ENCODE data around the gene SDK1.
"Not testable (repeated sequence)": the region's sequence is repeated elsewhere in the genome, so short reads cannot be mapped to it uniquely, and the experiment has no call there.

GRCh38 chr7:4217126-4217660 lies 916.1 kb downstream of the SDK1 start:
- TF ChIP-seq, protein P1, sequence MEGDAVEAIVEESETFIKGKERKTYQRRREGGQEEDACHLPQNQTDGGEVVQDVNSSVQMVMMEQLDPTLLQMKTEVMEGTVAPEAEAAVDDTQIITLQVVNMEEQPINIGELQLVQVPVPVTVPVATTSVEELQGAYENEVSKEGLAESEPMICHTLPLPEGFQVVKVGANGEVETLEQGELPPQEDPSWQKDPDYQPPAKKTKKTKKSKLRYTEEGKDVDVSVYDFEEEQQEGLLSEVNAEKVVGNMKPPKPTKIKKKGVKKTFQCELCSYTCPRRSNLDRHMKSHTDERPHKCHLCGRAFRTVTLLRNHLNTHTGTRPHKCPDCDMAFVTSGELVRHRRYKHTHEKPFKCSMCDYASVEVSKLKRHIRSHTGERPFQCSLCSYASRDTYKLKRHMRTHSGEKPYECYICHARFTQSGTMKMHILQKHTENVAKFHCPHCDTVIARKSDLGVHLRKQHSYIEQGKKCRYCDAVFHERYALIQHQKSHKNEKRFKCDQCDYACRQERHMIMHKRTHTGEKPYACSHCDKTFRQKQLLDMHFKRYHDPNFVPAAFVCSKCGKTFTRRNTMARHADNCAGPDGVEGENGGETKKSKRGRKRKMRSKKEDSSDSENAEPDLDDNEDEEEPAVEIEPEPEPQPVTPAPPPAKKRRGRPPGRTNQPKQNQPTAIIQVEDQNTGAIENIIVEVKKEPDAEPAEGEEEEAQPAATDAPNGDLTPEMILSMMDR (conservative IDR thresholded peaks at IDR 0.05) = not testable (repeated sequence)
- not testable (repeated sequence) for TF ChIP-seq ZFX (IDR thresholded peaks at IDR 0.05)
